Lower leg skin (tissue), 3 donors: ENCODE results near the gene FAIM2.

Source experiments
- CTCF ChIP-seq, 3 donors: fragments of 450-650 bp; IDR thresholded peaks; one replicate each; pipeline ENCODE4 v1.5.1; 2016; ENCODE audit warnings: antibody characterized with exemption in 3 of 3, mild to moderate bottlenecking in 3 of 3, moderate library complexity in 2 of 3
- POLR2A ChIP-seq, 2 donors: fragments of 450-650 bp; IDR thresholded peaks; one replicate each; pipeline ENCODE4 v1.6.1; 2016 to 2017; ENCODE audit warnings: antibody characterized with exemption in 2 of 2, mild to moderate bottlenecking in 1 of 2, moderate library complexity in 1 of 2

GRCh38 chr12:49910331-49911212, 6.9 kb upstream of the FAIM2 start:
- no peak for TF ChIP-seq CTCF (IDR thresholded peaks at IDR 0.05)
- no peak for TF ChIP-seq POLR2A (IDR thresholded peaks at IDR 0.05)
